M059J (cell line): ENCODE data around the gene CDHR3. TPM values are rescaled to one million over a fixed set of nuclear protein-coding genes. Genes with fewer than 3 reads are reported as not detected.

ENCODE experiments used
- DNase-seq: peaks from one replicate; pipeline ENCODE4 v3.0.0-alpha.2; 2012; ENCODE audit warnings: low read depth
- total RNA-seq: library from RNA; depleted of rRNA; stranded (reverse); fragments of >200 nt; shearing (Covaris generic); gene quantifications from 2 replicates; pipeline ENCODE4 v1.2.3, GENCODE V29; 2014

Gene CDHR3
- total RNA-seq, 1 experiment from 2014 or later, result 2.1 TPM

DNA sequence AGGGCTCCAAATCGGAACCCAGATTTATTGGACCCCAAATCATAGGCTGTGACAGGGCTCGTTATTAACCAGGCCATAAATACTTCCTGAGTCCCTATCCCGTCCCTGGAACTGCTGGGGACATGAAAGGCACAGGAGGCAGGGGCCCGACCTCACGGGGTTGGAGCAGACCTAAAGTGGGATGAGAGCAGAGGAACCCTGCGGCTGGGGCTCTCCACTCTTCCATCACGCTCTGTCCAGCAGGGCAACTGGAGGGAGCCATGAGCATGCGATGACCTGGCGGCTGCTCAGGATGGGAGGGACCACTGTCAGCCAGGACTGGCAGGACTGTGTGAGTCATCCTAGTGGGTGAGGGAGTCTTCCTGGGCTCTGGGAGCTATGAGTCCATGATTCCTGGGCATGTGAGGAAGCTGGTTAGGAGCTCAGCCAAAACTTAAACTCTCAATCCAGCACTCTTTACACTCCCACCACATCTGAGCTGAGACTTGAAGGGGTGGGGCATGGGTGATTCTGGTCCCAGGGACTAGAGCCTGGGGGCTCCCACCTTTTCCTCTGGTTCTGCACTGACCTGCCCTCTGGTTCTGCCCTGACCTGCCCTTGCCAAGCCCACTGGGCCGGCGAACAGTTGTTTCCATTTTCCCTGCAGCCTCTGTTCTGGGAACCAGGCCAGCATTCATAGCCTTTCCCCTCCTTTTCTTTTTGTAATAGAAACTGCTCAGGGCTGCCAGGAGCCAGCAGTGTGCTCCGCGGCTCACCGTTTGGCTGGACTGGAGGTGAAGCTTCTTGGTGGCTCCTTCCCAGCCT, 101.9 kb downstream of the CDHR3 start:
- DNase-seq, result peak; percentile 99

DNA sequence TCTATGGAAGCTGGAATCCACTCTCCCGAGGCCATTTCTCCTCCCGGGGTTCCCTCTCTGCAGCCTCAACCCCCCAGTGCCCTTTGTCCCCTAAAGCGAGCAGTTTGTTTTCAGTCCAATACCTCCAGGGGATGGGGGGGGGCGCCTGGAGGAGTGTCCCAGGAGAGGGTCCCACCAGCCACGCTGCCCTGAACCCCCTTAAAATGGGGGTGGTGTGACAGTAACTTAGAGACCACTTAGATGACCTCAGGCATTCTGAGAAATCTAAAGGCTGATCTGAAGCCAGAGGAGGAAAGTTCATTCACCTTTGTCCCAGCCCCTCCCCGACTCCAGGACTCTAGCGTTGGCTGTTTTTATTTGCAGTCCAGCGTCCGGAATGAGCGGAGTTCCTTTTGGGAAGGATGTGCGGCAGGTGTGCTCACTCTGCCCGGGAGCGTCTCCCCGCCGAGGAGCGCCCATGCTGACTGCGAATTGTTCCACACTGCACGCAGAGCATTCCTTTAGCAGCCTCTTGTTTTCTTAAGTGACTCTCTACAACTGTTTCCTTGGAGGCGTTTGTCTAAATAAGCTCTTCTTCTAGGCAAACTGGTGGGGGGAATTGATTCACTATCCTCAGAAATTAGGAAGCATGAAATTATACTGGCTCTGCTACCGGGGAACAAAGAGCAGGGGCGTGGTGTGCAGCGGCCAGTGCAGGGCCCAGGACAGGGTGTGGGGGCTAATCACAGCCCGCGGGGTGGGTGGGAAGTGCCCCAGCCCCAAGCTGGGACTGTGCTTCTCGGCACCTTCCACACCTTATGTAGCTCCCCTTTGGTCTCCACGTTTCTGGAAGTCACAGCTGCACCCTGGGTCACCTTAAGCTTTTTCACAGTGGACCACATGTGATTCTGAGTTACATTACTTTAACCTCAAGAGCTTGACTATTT, 102.8 kb downstream of the CDHR3 start:
- DNase-seq, result peak; percentile 60

DNA sequence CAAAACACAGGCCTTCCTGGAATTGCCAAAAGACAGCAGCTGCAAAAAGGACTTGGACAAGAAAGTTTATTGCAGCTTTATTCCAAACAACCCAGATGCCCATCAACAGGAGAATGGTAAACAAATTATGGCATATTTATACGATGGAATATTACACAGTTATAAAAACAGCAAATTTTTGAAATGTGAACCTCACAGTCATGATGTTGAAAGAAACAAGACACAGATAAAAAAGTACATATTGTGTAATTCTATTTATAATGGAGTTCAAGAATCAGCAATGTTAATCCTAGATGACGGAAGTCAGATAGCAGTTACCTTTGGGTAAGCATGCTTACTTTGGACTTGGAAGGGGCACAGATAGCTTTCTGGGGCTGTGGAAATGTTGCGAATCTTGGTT, 104.6 kb downstream of the CDHR3 start:
- DNase-seq, result no peak

DNA sequence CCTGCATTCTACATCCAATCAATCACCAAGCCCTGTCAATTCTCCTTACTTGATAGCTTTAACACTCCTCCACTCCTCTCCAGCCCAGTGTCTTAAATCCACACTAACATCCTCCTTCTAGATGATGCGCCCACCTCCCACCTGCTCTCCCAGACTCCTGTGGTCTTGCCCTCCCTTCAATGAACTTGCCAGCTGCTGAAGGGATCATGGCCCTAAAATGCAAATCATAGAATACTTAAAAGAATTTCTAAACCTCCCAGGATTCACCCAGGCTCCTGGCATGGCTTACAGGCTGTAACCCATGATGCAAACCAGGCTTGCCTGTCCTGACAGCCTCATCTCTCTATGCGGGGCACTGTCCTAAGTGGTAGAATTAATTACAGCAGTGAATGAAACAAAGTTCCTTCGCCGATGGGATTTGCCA, 105.5 kb downstream of the CDHR3 start:
- DNase-seq, result no peak

DNA sequence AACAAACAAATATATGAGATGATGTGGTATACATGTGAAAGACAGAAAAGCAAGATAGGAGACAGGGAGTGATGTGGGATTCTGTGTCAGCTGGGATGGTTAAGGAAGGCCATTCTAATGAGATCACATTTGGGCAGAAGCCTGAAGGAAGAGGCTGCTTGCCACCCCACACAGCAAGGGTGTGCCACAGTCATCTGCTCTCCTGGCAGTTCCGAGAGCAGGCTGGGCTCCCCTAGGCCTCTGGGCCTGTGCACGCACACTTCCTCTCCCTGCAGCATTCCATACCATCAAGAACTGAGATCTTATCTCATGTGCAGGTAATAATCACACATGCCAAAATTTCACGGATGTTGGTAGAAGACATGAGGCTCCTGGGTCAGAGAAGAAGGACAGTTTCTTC, 105.9 kb downstream of the CDHR3 start:
- peak; percentile 22 for DNase-seq

DNA sequence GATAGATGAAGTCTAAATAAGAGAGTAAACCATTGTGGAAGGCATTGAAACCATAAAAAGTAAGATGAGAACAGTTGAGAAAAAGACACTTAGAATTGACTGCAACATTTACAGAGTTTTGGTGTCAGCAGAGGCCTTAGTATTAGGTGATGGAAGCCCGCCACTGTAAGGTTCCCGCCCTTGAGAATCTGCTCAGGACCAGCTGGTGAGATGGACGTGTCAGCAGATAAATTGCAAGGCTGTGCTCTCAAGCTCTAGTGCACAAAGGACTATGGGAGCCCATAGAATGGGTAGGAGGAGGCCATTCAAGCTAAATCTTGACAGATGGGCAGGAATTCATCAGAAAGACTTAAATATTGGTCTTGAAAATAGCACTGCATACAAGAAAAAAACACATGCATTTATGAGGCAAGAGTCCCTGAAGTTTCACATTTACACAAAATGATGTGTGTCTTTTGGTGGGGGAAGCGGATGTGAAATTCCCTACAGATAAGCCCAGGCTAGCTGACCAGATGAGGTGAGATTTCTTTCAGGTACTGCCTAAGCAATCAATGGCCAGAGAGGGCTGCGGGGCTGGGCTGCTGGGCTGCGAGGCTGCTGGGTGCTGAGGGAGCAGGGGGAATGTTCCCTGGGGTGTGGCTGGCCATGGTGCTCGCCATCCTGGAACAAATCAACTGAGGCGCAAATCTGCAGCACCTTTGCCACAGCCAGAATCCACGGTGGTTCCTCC, 106.6 kb downstream of the CDHR3 start:
- DNase-seq, result no peak

DNA sequence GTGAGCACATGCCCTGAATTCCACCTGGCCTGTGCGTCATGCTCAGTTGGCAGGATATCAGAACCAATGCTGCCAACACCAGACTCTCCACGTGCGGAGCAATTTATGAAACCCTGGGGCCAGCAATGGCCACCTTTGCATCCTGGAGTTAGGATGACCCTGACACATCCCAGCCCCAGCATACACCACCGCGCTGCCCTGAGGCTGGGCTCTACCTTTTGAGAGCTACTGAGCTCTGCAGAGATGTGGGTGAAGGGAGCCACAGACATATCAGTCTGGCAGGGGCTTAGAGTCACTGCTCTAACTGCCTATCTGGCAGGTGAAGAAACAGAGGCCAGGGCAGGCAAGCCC, 107.1 kb downstream of the CDHR3 start:
- DNase-seq, result peak; percentile 44

DNA sequence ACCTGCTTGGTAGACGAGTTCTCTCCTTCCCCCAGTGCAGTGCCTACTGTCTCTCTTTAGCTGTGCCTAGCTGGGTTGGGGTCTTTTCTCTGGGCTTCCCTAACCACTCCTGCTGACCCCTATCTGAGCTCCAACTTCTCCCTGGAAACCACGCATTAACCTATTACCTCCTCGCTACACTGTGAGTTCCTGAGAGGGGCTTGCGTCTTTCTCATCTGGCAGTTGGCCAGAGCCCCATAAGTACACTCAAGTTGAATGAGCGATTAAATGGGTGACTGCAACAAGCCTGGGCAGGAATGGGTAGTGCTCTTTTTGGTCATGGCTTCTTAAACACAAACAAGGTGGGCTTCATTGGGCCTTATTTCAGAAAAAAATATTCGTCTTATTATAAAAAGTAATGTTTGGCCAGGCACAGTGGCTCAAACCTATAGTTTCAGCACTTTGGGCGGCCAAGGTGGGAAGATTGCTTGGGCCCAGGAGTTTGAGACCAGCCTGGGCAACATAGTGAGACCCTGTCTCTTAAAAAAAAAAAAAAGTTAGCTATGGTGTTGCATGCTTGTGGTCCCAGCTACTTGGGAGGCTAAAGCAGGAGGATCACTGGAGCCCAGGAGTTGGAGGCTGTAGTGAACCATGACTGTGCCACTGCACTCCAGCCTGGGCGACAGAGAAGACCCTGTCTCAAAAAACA, 107.6 kb downstream of the CDHR3 start:
- no peak for DNase-seq

DNA sequence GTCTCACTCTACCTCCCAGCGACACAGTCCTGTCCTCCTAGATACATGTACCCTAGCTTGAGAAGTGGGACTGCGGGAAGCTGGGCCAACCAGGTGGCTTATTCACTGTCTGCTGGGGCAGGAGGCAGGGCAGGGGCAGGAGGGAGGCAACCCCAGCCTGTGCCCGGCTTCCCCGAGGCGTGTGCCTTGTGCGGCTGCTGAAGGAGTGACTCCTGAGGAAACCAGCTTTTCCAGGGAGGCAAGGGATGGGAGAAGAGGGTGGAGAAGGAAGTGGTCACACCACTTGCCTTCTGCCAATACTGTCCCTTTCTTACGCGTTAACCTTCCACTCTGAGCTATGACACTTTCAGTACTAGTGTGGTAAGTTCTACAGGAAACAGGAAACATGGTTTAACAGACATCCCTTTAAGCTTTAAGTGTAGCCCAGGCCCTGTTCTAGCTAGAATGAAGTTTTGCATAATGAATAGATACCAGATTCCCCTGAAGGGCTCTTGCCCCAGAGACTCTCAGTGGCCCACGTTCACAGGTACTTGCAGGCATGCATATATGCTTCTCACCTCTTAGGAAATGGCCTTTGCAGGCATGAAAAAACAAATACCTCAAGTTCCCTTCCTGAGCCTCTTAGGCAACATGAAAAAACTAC, 108.4 kb downstream of the CDHR3 start:
- DNase-seq, result no peak

DNA sequence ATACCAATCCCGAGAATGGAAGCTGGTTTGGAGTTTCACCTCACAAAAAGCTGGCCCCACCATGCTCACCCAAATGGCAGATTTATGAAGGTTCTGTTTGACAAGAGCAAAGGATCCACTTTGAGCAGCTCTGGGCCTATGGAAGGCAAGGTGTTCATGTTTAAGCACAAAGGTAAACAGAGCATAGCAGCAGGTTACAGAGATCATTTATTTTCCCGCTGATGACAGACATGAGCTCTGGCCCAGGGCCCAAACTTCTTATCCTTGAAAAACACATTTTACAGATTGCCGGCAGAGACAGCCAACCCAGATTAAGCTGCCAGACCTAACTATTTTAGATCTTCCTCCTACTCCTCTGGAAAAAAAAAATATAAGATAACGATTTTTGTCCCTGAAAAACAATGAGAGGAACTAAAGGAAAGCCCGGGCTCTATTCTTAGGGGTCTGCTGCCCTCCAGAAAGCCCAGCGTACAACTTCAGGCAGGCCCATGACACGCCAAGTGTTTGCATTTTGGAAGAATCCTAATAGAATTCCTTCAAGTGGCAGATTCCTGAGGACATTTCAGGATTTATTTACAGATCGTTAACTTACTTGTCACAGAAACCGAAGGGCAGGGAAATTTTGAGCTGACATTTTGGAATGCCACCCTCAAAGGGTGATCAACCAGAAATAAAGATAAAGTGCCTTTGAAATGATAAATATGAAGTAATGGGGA, 109.1 kb downstream of the CDHR3 start:
- no peak for DNase-seq

DNA sequence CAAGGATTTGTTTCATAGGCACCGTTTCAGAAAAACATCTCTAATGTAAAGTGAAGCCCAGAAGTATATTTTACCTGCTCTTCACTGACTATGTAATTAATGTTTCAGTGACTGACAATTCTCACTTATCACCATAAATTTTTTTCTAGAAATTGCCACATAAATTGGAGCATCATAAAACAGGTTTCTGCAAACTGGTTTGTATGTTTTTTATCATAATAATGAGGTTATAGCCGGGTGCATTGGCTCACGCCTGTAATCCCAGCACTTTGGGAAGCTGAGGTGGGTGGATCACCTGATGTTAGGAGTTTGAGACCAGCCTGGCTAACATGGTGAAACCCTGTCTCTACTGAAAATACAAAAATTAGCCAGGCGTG, 109.6 kb downstream of the CDHR3 start:
- no peak for DNase-seq

DNA sequence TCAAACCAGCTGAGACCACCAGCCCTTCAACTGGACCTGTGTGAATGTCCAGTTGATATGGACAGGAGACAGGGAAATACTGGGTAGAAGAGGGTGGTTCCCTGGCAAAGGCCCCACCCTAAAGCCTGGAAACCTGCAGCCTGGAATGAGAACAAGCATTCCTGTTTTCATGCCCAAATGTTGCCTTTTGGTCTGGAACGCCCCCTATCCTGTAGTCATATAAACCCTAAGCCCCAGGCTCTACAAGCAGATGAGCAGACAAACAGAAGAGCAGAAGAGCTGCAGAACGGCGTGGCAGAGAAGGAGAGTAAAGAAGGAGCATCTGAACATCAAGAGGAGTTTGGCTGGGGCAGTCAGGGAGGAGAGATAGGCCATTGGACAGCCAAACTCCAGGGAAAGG, 110.6 kb downstream of the CDHR3 start:
- DNase-seq, result no peak

DNA sequence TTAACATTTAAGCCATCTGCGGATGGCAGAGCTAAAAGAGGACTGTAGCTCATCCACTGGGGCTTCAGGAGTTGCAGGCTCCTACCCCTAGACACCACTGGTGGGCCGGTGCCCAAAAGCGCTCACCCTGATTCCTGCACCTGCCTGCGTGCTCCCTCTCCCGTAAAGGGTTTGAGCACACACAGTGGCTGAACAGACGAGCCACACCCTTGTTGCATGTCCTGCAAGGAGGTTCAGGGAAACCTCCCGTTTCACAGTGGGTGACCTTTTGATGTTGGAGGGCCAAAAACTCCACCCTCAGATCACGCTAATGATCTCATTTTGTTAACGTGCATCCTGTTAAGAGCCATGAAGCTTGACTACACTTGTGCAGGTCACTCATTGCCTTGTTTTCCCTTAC, 111.2 kb downstream of the CDHR3 start:
- DNase-seq, result no peak

DNA sequence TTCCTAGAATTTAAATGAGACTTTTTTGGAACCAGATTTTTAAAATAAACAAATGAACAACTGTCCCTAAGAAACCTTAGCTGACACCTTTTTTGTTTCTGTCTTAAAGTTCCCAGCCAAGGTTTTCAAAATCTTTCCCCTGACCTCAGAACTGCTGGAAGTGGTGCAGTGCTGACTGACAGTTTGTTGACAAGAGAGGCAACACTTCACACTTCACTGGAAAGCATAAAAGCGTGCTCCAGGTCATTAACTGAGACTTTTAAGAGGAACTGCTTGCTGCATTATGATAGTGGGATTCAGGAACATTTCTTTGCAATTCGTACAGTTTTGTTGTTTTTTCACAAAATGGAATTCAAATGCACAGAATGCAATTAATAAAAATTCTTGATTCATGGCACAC, 112.9 kb downstream of the CDHR3 start:
- DNase-seq, result no peak

DNA sequence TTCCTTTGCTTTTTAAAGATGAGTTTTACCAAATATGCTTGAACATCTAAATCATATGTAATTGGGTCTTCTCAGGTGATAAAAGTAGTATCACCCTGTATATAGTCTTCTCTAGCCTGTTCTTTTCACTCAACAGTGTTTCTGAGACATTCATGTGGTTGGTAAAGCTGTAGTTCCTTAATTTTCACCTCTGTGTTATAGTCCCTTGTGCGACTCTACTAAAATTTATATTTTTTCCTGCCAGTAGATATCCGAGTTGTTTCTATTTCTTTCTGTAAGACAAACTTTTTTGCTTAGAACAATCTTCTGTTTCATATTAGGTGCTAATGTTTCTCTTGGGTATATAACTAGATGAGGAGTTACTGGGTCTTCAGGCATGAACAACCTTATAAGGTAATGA, 113.5 kb downstream of the CDHR3 start:
- no peak for DNase-seq

DNA sequence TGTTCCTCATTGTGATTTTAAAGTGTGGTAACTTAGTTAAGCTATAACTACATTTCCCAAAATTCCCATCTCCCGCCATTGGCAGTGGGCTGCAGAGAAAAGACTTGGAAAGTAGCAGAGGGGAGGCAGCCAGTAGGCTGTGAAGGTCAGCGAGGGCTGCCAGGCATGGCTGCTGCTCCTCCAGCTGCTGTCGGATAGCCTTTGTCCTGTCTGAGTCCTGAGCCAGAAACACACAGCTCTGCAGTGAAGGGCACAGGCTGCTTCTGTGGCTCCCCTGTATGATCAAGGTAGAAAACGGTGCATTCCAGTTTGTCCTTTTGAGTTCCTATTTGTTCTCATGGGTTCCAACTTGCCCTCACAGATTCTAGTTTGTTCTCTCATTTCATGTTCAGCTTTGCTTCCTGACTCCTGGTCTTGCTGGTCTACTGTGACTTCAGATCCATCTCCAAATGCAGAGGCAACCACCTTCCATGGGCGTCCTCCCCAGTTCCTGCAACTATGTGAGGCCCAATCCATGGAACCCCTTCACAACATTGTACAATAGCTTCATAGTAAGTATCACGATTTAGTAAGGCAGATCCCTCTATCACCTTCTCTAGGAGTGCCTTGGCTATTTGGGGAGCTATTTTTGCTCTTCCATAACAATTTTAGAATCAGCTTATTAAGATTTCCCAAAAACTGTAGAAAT, 117.4 kb downstream of the CDHR3 start:
- no peak for DNase-seq

DNA sequence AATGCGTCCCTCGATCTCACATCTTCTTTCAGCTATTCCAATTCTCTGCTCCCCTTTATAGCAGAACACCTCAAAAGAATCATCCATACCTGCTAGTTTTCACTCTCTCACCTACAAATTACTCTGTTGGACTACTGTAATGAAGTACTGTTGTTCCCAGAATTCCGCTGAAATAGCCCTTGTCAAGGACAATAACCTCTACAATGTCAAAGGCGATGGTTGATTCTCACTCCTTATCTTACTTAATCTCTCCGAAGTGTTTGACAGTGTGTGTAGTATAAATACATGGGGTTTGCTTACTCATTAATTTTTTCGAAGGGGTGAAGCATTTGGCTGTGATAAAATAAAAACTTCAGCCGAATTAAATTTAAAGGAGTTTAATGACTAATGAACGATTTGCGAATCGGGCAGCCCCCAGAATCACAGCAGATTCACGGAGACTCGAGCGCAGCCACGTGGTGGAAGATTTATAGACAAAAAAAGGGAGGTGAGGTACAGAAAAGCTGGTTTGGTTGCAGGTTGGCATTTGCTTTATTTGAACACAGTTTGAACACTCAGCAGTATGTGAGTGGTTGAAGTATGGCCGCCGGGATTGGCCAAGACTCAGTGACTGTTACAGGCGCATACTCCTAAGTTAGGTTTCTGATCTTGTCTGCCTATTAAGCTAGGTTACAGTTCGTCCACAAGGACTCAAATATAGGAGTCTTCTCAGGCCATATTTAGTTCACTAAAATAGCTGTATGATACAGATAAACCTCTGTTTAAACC, 119.2 kb downstream of the CDHR3 start:
- no peak for DNase-seq
